ENCODE data around the gene FNDC8.
"Not testable (repeated sequence)": the region's sequence is repeated elsewhere in the genome, so short reads cannot be mapped to it uniquely, and the experiment has no call there.

FNDC8 gene

DNA sequence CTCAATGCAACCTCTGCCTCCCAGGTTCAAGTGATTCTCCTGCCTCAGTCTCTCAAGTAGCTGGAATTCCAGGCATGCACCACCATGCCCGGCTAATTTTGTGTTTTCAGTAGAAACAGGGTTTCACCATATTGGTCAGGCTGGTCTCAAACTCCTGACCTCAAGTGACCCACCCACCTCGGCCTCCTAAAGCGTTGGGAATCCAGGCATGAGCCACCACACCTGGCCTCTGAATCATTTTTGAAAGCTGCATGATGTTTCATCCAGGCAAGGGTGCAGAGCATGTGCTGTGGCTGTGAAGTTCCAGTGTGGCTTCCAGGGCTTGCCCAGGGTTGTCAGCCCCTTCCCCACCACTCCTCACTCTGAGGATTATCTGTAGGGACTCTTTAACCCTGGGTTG, 50.9 kb downstream of the FNDC8 start:
- DNase-seq = not testable (repeated sequence)

DNA sequence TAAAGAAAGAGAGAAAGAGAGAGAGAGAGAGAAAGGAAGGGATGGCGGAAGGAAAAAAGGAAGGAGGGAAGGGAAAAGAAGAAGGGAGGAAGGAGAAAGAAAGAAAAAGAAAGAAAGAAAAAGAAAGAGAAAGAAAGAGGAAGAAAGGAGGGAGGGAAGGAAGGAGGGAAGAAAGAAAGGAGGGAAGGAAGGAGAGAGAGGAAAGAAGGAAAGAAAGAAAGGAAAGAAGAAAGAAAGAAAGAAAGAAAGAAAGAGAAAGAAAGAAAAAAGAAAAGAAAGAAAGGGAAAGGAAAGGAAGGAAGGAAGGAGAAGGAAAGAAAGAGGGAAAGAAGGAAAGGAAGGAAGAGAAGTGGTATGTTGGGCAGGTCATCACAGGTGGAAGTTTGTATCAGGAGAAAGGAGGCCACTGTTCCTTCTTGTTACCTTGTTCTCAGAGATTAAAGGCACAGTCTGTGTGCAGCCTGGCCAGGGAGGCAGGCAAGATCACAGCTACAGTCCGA, 53.5 kb downstream of the FNDC8 start:
- no peak for DNase-seq

GRCh38 chr17:35175638-35176415, 54.4 kb downstream of the FNDC8 start:
- no peak for DNase-seq

GRCh38 chr17:35176897-35177296, 55.5 kb downstream of the FNDC8 start:
- no peak for DNase-seq

DNA sequence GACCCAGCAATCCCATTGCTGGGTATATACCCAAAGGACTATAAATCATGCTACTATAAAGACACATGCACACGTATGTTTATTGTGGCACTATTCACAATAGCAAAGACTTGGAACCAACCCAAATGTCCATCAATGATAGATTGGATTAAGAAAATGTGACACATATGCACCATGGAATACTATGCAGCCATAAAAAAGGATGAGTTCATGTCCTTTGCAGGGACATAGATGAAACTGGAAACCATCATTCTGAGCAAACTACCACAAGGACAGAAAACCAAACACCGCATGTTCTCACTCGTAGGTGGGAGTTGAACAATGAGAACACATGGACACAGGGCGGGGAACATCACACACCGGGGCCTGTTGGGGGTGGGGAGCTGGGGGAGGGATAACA, 58.0 kb downstream of the FNDC8 start:
- not testable (repeated sequence) for DNase-seq

Data from fibroblast of skin of scalp (primary cell).